ENCODE data around the gene TIMM17A.
"Not testable (repeated sequence)": the region's sequence is repeated elsewhere in the genome, so short reads cannot be mapped to it uniquely, and the experiment has no call there.

The TIMM17A gene

DNA sequence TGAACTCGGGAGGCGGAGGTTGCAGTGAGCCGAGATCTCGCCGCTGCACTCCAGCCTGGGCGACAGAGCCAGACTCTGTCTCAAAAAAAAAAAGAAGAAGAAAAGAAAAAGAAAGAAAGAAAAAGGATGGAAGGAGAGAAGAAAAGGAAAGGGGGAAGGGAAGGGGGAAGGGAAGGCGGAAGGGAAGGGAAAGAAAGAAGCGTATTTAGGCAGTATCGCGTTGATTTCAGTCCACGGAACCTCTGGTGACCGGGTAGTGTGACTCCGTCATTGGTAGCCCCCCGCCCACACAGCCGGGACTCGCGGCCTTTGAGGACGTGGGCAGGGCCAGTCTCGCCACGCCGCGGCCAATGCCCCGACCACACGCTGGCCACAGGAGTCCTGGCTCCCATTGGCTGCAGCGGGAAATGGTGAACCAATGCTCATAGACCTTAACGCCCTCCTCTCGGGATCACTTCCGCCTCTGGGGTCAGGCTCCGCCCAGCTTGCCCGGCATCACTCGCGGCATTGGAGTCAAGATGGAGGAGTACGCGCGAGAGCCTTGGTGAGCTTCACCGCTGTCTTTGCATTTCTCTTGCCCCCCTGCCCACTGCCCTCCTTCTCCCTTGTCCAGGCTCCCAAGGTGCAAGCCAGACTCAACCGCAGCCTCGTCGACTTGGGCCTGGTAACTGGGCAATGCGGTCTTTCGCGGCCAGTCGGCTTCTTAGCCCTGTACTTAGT, at the start of gene TIMM17A:
Gene TIMM17A, plus strand, starts transcription at position 495 of the 720 bp plus-strand sequence. Its CDS starts 24 bp downstream, at position 519.
- DNase-seq, result peak; percentile 96

DNA sequence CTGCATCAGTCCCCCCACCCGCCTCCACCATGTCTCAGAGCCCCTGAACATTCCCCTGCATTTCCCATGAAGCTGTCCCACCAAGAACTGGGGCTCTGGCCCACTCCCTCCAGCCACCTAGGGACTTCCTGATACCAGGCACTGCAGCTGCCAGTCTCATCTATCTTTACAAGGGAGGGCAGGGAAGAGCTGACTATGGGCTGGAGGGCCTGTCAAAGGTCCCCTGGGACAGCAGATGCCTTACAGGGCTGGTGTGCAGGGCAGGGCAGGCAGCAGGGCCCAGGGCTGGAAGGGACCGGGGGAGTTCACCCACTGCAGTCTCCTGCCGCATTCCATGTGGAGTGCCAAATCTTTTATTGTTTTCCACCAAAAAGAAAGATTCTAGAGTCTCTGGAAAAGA, 49.0 kb upstream of the TIMM17A start:
- no peak for DNase-seq

DNA sequence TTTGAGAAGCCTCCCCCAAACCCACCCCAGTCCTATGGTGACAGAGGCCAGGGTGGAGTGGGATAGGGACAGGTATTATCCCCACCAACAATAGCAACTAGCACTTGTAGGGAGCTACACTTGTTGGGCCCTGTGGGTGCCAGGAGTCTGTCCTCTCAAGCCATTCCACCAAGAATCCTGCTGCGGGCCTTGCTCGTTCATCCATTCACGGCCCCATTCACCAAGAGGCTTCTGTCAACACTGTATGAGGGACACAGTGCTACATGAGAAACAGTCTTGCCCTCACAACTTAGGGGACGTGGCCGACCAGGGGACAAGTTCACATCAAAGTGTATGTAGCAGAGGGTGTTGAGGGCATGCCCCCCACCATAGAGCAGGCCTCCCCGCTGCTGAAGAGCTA, 47.7 kb upstream of the TIMM17A start:
- DNase-seq, result no peak

DNA sequence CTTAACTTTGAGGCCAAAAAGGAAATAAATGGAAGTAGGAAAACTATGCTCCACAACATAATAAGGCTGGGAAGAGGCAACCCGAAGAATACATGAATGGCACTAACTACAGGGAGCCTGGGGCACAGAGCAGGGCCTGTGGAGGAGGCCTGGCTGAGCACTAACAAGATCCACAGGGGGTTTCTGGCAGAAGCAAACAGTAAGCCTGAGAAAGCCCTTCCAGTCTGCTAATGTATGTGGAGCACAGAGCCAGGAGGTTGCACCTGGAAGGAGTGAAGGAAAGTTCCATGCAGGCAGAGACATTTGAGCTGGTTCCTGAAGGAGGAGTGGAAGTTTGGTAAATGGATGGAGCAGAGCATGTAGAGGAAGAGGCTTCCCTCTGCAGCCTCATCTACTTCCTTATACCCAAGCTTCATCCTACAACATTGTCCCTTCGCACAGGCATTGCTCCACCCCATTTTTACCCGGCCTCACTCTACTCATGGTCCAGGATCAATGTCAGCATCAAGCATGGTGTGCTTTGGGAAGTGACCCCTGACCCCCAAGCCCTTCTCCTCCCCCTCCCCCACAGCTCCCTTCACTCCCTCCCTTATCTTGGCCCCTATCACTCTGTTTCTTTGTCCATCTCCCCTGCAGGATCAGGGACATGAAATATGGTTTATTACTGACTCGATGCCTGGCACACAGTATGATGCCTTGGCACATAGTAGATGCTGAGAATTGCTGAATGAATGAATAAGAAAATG, 43.3 kb upstream of the TIMM17A start:
- DNase-seq, result no peak

DNA sequence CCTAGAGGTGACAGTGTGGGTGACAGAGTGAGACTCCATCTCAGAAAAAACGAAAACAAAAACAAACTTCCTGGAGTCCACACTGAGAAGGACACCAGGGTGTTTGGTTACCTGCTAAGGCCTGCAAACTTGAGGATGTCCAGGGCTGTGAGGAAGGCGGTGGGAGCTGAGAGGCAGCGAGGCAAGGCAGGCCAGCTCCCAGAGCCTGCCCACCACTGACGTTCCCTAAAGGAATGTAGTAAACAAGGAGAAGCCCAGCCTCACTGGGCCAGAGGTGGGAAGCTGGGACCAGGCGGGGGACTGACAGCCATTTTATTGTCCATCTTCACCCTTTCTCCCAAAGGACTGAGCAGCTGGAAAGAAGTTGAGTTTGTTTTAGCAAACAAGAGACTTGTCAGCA, 42.5 kb upstream of the TIMM17A start:
- DNase-seq, result no peak

DNA sequence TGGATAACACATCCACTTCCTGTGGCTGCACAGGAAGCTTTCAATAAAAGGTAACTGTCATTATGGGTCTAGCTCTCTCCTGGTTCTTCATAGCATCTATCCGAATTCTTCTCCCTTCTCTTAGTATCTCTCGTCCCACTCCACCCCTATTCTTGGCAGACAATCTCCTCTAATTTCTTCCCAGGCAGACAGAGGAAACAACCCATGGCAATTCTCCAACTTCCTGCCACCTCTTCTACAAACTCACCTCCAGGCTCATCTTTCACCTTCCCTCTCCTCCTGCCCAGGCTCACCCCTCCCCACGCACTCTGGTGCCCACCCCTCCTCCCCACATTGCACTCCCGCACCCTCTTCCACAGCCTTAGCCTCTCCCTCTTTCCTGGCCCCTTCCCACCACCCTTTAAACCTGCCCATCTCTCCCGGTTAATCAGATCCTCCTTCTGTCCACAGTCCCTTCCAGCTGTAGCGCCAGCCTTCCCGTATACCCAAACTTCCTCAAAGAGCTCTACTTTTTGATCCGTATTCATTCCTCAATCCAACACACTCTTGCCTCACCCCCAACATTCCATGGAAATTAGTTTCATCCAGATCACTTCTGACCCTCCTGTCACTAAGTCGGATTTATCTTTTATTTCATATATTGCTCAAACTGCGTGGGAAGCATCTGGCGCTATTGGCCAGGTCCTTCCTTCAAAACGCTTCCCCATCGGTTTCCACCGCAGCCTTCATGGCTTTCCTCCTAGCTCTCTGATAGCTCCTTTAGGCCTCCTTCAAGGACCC, 40.7 kb upstream of the TIMM17A start:
- no peak for DNase-seq

DNA sequence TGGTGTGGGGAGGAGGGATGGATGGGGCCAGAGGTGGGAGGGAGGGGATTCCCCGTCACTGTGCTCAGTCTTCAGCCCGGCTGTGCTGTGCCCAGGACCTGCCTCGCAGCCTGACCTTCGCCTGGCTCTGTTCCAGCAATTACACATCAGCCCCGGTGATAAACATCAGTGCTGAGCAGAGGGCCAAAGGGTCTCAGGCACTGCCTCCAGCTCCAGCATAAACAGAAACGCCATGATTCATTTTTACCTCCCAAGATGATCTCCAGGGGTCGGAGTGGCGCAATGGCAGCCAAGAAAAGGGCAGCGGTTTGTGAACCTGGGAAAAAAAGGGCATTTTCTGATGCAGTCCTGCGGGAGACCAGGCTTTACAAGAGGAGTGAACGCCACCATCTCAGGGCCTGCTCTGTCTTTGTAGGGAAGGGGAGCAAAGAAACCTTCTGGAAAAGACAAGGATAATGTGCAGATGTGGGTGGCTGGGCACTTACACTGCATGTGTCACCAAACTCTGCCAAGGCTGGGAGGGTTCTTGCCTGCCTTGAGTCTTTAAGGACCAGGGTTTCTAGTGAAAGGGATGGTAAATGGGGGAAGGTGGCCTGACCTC, 38.6 kb upstream of the TIMM17A start:
- DNase-seq, result peak; percentile 16

DNA sequence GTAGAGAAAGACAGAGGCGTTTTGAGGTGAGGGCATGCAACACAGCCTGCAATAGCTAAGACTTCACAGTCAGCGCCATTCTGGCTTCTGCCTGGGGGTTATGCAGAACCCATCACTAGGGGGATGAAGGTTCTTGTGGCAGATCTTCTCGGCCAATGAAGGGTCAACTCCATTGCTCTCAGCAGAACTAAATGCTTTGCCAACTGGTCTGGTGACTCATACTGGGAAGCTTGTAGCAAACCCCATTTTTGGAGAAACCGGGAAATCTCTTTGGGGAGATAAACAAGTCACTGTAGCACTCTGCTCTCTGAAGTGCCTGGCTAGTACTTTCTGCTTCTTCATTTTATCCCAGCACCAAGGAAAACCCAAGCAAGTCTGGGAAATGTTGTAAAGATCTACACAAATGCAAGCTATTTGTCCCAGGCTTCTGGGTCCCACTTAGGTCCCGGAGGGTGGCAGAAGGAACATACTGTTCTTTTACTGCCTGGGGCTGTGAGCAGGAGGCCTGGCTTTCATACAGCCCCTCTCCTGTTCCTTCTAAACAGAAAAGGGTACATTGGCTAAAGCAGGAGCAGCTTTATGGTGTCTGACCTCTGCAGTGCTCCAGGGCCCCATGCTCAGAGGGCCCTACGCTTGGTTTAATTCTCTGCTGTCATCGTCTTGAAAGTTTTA, 37.8 kb upstream of the TIMM17A start:
- no peak for DNase-seq

DNA sequence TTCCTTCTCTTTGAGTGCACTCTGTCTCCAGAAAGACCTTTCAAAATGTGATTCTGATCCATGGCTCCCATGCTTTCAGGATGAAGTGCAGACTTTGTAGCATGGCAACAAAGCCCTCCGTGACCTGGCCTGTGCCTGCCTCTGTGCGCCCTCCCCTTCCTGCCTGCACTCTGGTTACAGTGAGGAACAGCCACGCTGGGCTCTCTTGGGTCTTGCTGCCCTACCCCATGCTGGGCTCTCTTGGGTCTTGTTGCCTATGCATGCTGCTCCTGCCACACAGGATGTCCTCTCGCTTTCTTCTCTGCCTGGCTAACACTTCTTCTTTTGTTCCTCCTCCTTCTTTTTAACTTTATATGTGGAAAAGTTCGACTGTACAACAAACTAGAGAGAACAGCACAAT, 37.0 kb upstream of the TIMM17A start:
- no peak for DNase-seq

DNA sequence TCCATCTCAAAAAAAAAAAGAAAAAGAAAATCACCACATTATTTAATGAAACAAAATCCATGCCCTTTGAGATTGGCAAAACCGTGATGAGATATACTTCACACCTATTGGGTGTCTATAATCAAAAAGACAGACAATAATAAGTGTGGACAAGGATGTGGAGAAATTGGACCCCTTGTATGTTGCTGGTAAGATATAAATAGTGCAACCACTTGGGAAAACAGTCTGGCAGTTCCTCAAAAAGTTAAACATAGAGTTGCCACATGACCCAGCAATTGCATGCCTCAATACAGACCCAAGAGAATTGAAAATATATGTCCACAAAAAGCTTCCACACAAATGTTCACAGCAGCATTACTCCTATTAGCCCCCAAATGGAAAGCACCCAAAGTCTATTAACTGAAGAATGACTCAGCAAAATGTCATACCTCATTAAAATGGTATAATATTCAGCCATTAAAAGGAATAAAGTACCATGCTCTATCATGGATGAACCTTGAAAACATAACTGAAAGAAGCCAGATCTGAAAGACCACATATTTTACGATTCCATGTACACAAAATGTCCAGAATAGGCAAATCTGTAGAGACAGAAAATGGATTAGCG, 33.2 kb upstream of the TIMM17A start:
- no peak for DNase-seq

DNA sequence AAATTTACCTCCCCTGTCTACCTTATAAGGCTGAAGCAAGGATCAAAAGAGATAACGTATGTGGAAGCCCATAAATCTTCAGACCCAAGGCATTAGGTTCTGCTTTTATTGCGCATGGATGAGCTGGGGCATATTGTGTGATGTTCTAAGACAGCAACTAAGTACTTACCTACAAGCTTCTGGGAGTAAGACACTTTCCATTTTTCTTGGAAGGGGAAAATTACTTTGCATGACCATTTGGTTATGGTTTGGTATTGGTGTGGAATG, 30.1 kb upstream of the TIMM17A start:
- DNase-seq, result no peak

DNA sequence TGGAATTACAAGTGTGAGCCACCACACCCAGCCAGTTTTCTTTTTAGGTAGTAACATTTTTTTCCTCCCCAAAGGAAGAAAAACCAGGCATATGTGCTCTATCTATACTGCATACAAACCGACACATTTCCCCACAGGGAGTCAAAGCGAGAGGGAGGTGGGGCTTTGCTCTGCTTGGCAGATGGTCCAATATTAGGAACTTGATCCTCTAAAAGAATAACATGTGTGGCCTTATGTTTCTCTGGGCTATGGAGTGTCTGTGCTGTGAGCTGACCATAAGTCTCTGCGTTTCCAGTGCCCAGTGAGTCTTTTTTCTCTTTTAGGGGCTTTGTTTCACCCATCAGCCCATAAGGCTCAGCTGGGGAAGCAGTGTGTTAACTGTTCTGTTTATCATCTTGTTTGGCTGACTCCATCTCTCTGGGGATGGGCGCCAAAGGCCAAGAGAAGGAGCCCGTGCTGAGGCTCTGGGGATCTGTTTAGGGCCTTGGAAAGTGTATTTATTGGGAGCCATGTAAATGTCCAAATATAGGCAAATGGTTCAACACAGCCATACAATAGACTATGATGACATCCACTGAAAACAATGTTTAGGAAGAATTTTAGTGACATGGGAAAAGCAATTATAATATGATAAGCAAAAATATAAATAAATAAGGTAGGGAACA, 29.2 kb upstream of the TIMM17A start:
- DNase-seq, result no peak

DNA sequence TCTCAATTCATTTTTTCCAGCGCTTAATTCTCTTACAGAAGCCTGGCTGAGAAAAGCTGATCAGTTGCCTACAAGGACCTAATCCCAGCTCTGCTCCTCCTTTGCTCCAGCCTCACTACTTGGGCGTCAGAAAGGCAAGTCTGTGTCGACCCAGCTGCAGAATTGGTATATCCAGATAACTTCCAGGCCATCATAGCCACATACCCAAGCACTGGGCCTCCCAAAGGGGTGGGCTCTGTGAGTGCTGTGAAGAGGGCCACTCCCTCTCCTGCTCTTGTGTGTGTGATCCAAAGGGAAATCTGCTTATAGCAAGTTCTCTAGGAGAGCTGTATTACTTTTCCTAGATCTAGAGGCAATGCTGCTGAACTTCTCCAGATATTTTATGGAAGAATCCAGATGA, 27.0 kb upstream of the TIMM17A start:
- no peak for DNase-seq

DNA sequence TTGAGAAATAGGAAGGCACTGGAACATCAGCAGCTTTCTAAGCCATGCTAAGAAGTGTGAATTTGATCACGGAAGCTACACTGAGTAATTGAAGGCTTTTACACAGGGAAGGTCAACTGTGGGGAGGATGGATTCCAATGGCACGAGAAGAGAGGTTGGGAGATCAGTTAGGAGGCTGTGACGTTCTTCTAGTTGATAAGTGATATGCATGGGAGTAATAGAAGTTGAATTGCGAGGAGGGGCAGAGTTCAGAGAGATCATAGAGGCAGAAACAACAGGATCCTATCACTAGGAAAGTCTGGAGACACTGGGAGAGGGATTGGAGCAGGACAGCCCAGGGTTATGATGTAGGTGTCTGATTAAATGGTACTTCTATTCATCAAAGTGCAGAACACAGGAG, 25.2 kb upstream of the TIMM17A start:
- no peak for DNase-seq

DNA sequence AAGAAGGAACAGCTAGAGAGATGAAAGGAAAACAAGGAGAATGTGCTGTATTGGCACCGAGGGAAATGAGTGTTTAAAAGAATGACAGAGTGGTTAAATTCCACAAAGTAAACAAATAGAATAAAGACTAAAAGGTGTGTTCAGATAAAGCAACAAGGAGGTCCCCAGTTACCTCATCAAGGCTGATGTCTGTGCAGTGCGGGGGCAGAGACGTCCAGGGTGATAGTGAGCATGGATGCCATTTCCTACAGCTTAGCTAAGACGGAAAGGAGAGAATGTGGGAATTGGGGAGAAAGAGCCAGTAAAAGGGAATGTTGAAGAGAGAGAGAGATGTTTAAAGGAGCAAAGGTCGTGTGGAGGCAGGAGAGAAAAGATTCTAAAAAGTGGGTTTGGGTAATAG, 24.5 kb upstream of the TIMM17A start:
- DNase-seq, result no peak

DNA sequence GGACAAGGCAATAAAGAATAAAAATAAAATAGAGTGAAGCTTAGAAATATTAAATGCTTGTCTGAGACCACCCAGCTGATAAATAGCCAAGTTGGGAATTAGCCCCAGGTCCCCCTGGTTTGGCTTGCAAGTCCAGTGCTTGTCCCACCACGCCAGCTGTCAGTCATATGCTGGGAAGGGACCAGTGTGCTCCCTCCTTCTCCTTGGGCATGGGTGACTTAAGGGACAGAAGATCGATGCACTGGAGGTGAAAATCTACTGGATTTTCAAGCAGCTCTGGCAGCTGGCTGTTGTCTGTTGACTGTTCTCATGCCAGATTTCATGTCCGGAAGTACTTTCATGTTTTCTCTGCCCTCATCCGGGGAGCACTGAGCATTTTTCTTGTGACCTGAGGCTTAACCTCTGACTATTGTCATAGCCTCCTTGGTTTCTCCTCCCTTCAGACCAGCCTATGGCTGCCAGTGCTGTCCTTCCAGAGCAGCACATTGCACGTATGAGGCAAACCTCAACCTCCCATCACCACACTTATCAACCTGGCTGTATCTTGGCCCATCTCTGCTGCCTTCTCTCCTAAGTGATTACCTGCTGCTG, 21.4 kb upstream of the TIMM17A start:
- DNase-seq, result no peak

DNA sequence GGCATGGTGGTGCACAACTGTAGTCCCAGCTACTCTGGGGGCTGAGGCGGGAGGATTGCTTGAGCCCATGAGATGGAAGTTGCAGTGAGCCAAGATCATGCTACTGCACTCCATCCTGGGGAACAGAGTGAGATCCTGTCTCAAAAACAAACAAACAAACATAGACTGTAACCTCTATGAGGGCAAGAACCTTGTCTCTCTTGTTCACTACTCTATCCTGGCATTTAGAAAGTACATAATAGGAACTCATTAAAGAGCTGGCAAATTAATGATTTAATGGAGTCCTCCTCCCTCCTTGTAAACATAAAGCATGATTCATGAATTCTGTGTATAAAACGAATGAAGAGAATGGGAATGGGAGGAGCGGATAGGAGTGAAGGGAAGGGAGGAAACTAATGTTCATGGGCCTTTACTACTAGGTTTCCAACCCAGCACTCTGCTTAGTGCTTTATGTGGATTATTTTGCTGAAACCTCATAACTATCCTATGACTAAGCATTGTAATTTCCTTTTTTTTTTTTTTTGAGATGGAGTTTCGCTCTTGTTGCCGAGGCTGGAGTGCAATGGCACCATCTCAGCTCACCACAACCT, 17.6 kb upstream of the TIMM17A start:
- no peak for DNase-seq

DNA sequence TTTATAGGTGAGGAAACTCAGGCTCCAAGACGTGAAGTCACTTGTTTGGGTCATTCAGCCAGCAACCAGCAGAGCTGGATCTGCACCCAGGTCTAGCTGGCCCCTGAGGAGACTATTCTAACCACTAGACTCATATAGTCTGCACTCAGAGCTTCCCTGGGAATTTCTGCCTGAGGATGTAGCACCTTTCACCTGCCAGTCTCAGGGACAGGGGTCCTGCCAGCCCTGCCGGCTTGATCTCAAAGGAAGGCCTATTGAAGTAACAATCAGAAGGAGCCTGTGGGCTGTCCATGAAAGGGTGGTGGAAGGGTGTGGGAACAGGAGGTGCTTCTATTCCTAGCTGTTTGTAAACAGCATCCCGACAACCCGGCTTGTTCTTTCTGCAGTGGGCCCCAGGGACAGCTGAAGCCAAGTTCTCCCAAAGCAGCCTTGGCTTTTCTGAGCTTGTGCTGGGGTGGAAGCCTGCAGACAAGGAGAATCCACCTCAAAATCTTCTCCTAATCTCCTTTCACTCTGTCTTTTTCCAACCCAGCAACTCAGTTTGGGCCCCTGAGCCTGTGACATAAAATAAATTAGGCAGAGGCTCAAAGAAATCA, 16.8 kb upstream of the TIMM17A start:
- no peak for DNase-seq

DNA sequence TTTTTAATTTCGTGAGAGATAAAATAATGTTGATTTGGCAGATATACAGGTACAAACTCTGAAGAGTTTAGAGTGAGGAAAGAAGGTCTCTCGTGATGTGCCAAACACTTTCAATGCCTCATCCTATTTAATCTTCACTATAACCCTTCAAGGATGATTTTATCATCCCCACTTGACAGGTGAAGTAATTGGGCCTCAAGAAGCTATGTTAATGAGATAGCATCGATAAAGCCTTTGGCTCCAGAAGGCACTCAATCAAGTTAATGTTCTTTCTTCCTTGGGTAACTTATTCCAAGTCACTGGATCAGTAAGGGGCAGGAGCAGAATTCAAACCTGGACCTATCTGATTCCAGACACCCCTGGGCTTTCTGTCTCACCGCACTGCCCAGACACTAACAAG, 16.2 kb upstream of the TIMM17A start:
- no peak for DNase-seq

DNA sequence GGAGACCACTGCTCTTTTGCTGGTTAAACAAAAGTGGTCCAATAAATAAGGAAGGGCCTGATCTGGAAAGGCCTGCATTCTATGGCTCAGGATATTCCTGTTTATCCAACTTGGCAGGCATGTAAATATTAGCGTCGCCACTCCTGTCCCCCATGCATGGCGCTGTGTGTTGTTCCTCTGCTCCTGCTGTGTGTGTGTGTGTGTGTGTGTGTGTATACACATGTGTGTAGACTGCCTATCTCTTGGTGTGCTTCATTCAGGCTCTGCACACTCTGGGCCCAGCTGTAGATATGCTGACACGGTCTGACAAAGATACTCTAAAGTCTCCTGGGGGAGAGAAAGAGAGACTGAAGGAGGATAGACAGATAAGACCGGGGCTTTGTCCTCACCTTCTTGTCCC, 15.7 kb upstream of the TIMM17A start:
- no peak for DNase-seq

DNA sequence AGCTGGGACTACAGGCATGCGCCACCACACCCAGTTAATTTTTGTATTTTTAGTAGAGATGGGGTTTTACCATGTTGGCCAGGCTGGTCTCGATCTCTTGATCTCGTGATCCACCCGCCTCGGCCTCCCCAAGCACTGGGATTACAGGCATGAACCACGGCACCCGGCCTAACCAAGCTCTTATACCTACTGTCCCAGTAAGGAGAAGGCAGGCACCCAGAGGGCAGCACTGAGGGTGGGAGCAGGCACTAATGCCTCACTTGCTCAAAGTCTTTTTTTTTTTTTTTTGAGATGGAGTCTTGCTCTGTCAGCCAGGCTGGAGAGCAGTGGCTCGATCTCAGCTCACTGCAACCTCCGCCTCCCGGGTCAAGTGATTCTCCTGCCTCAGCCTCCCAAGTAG, 15.0 kb upstream of the TIMM17A start:
- not testable (repeated sequence) for DNase-seq

All from activated CD4-positive, alpha-beta T cell treated with anti-CD3 and anti-CD28 coated beads for 48 hours (primary cell).